IPS-18a (cell line): Measurements from ENCODE around the gene IFT122.
"Not testable (repeated sequence)": the region's sequence is repeated elsewhere in the genome, so short reads cannot be mapped to it uniquely, and the experiment has no call there.

ENCODE experiments used
- H3K27ac ChIP-seq: one replicate; pipeline ENCODE4 v1.5.1; 2013; ENCODE audit warnings: low read length
- H3K27me3 ChIP-seq: one replicate; pipeline ENCODE4 v1.6.1; 2013; ENCODE audit warnings: mild to moderate bottlenecking, low read length; ENCODE audit not compliant: control insufficient read depth, insufficient read depth
- H3K36me3 ChIP-seq: one replicate; pipeline ENCODE4 v1.6.1; 2013; ENCODE audit warnings: low read depth, low read length; ENCODE audit not compliant: control insufficient read depth
- H3K4me1 ChIP-seq: one replicate; pipeline ENCODE4 v1.6.1; 2013; ENCODE audit warnings: low read depth, low read length; ENCODE audit not compliant: control insufficient read depth
- H3K4me3 ChIP-seq: one replicate; pipeline ENCODE4 v1.5.1; 2013; ENCODE audit warnings: low read length
- H3K9ac ChIP-seq: one replicate; pipeline ENCODE4 v1.6.1; 2013; ENCODE audit warnings: mild to moderate bottlenecking, low read length, moderate library complexity
- H3K9me3 ChIP-seq: one replicate; pipeline ENCODE4 v1.6.1; 2013; ENCODE audit warnings: low read depth, low read length; ENCODE audit not compliant: control insufficient read depth

Gene IFT122

GRCh38 chr3:129402616-129403015 lies 37.4 kb upstream of the IFT122 start:
- Histone ChIP-seq H3K27me3 (no peaks in the 10 kb centered on the region), H3K27ac (no peak overlapping the region), H3K9ac (no peak overlapping the region), H3K4me1 (peaks cover 8% of the 10 kb centered on the region), H3K36me3 (no peaks in the 10 kb centered on the region), H3K9me3 (no peaks in the 10 kb centered on the region), H3K4me3 (no peak overlapping the region)

GRCh38 chr3:129403450-129403849 lies 36.6 kb upstream of the IFT122 start:
- Histone ChIP-seq H3K9me3 (no peaks in the 10 kb centered on the region), H3K4me1 (peaks cover 4% of the 10 kb centered on the region), H3K27ac (no peak overlapping the region), H3K27me3 (no peaks in the 10 kb centered on the region), H3K4me3 (no peak overlapping the region), H3K9ac (no peak overlapping the region), H3K36me3 (no peaks in the 10 kb centered on the region)

GRCh38 chr3:129404130-129404529 lies 35.9 kb upstream of the IFT122 start:
- H3K9me3 ChIP-seq: no peaks in the 10 kb centered on the region
- no peak overlapping the region for H3K4me3 ChIP-seq
- no peaks in the 10 kb centered on the region for H3K36me3 ChIP-seq
- no peak overlapping the region for H3K9ac ChIP-seq
- H3K4me1 ChIP-seq: peaks cover 2% of the 10 kb centered on the region
- H3K27me3 ChIP-seq: no peaks in the 10 kb centered on the region
- H3K27ac ChIP-seq: no peak overlapping the region

GRCh38 chr3:129404610-129405009 lies 35.4 kb upstream of the IFT122 start:
- Histone ChIP-seq H3K4me3 (no peak overlapping the region), H3K4me1 (peaks cover 2% of the 10 kb centered on the region), H3K36me3 (no peaks in the 10 kb centered on the region), H3K9ac (no peak overlapping the region), H3K27ac (no peak overlapping the region), H3K9me3 (no peaks in the 10 kb centered on the region), H3K27me3 (no peaks in the 10 kb centered on the region)

- Histone ChIP-seq H3K27me3 (no peaks in the 10 kb centered on the region), H3K36me3 (no peaks in the 10 kb centered on the region), H3K4me1 (no peaks in the 10 kb centered on the region), H3K9ac (no peak overlapping the region), H3K27ac (no peak overlapping the region), H3K9me3 (no peaks in the 10 kb centered on the region), H3K4me3 (no peak overlapping the region)
These were observed 30.5 kb upstream of the IFT122 start for GRCh38 chr3:129409541-129409940.

- Histone ChIP-seq H3K9ac (no peak overlapping the region), H3K4me3 (no peak overlapping the region), H3K27ac (no peak overlapping the region), H3K27me3 (no peaks in the 10 kb centered on the region), H3K36me3 (no peaks in the 10 kb centered on the region), H3K9me3 (no peaks in the 10 kb centered on the region), H3K4me1 (no peaks in the 10 kb centered on the region)
These were observed 29.1 kb upstream of the IFT122 start for GRCh38 chr3:129410971-129411370.

- Histone ChIP-seq H3K36me3 (no peaks in the 10 kb centered on the region), H3K27ac (no peak overlapping the region), H3K4me1 (no peaks in the 10 kb centered on the region), H3K27me3 (no peaks in the 10 kb centered on the region), H3K9ac (no peak overlapping the region), H3K9me3 (no peaks in the 10 kb centered on the region), H3K4me3 (no peak overlapping the region)
These were observed 27.4 kb upstream of the IFT122 start for GRCh38 chr3:129412542-129413198.

GRCh38 chr3:129413238-129413637 lies 26.8 kb upstream of the IFT122 start:
- H3K4me3 ChIP-seq, H3K27ac ChIP-seq, H3K9me3 ChIP-seq, H3K36me3 ChIP-seq, H3K4me1 ChIP-seq, H3K27me3 ChIP-seq, H3K9ac ChIP-seq: not testable (repeated sequence)

- Histone ChIP-seq H3K27me3 (no peaks in the 10 kb centered on the region), H3K9me3 (no peaks in the 10 kb centered on the region), H3K9ac (no peak overlapping the region), H3K36me3 (no peaks in the 10 kb centered on the region), H3K4me1 (no peaks in the 10 kb centered on the region), H3K27ac (no peak overlapping the region), H3K4me3 (no peak overlapping the region)
These were observed 26.1 kb upstream of the IFT122 start for GRCh38 chr3:129413687-129414506.

GRCh38 chr3:129415378-129415777 lies 24.6 kb upstream of the IFT122 start:
- no peaks in the 10 kb centered on the region for H3K9me3 ChIP-seq
- no peak overlapping the region for H3K4me3 ChIP-seq
- H3K9ac ChIP-seq: no peak overlapping the region
- H3K27ac ChIP-seq: no peak overlapping the region
- H3K4me1 ChIP-seq: no peaks in the 10 kb centered on the region
- H3K36me3 ChIP-seq: no peaks in the 10 kb centered on the region
- H3K27me3 ChIP-seq: no peaks in the 10 kb centered on the region

GRCh38 chr3:129415830-129416229 lies 24.2 kb upstream of the IFT122 start:
- no peaks in the 10 kb centered on the region for H3K36me3 ChIP-seq
- no peak overlapping the region for H3K27ac ChIP-seq
- H3K4me3 ChIP-seq: no peak overlapping the region
- no peaks in the 10 kb centered on the region for H3K9me3 ChIP-seq
- H3K27me3 ChIP-seq: no peaks in the 10 kb centered on the region
- H3K4me1 ChIP-seq: no peaks in the 10 kb centered on the region
- no peak overlapping the region for H3K9ac ChIP-seq

- Histone ChIP-seq H3K36me3 (no peaks in the 10 kb centered on the region), H3K4me3 (no peak overlapping the region), H3K27ac (no peak overlapping the region), H3K27me3 (no peaks in the 10 kb centered on the region), H3K9me3 (no peaks in the 10 kb centered on the region), H3K4me1 (no peaks in the 10 kb centered on the region), H3K9ac (no peak overlapping the region)
These were observed 23.6 kb upstream of the IFT122 start for GRCh38 chr3:129416415-129416814.
